ENCODE results near the gene PANK2.
A peak's percentile ranks its signal among the peaks of the same experiment; 100 is the strongest.
"Not testable (repeated sequence)": the region's sequence is repeated elsewhere in the genome, so short reads cannot be mapped to it uniquely, and the experiment has no call there.

PANK2 gene

DNA sequence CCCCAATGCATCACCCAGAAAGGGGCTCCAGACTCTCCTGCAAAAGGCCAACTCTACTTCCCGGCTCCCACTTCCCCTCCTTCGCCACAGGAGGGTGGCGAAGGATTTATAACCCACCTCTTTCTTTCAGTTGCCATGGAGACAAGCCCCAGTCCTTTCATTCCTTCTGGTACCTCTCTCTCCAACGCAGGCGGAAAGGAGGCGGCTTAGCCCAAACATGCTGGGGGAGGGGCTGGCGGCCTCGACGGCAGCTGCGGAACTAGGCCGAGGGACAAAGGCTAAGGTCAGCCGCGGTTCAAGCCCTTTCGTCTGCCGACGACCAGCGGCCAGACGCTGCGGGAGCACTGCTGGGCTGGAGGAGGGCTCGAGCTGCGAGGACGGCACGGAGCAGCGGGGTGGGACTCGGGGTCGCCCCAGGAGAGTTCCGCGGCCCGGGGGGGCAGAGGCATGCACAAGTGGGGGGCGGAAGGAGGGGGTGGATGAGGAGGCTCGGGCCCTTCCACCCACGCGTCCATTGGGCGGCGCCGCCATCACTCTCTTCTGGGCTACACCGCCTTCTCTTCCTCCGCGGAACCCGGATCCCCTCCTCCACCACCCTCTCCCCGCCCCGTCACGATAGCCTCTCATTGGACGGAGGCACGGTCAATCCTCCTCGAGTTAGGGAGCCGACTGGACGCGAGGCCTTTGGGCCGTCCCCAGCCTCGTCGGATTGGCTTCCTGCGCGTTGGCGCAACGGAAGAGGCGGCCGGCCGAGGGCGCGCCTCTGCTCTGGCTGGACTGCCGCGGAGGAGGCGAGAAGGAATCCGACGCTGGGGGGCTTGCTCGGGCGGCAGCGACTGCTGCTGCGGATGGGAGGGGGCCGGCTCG, at the start of gene PANK2:
Gene PANK2, plus strand, starts transcription at position 766 of the 867 bp plus-strand sequence.
- DNase-seq (ENCODE audit: low read depth in 2 of 2), result peak; percentile 91 to 95

DNA sequence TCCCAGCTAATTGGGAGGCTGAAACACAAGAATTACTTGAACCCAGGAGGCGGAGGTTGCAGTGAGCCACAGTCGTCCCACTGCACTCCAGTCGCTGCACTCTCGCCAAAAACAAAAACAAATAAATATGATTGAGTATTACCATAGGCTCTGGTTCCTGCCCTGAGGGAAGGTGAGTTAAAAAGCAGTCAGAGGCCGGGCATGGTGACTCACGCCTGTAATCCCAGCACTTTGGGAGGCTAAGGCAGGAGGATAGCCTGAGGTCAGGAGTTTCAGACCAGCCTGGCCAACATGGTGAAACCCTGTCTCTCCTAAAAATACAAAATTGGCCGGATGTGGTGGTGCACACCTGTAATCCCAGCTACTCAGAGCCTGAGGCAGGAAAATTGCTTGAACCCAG, 49.0 kb upstream of the PANK2 start:
- not testable (repeated sequence) for DNase-seq (ENCODE audit: low read depth in 2 of 2)

DNA sequence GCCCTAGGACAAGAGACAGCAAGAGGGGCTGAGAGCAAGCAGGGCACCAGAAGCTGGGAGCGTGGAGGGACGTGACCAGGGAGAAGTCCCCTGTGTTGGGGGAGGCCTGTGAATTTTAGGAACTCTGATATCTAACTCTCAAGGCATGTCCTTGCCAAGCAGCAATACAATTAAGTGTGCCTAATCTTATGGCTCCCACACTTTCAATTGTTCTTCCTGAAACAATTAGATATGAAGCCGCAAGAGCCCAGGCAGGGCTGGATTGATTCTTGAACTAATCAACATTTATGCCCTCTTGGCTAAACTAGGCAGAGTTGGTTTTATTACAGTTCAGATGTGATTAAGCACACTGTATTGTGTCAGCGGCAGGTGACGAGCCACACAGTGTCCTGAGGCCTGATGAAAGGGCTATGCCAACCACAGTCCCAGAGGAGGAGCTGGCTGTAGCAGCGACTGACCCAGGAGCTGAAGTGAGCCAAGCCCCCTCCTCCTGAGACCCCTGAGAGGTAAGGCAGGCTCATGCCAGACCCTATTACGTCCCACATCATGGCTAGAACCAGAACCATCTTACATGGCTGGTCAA, 46.7 kb upstream of the PANK2 start:
- no peak for DNase-seq (ENCODE audit: low read depth in 2 of 2)

DNA sequence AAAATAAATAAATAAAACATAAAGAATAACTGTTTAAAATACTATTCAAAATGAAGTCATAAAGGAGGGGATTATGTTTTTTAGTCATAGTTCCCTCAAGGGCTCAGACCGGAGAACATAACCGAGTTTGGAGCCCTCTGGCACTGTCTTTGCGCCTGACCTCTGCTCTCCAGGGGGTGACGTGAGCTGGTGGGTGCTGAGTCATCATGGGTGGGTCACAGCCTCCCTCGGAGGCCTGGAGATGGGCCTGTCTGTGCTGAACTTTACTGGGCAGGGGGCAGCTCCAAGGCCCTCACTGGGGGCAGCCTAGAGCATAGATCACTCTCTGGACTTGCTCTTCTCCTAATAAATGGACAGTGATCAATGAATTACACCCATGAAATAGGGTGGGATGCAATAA, 45.7 kb upstream of the PANK2 start:
- no peak for DNase-seq (ENCODE audit: low read depth in 2 of 2)

DNA sequence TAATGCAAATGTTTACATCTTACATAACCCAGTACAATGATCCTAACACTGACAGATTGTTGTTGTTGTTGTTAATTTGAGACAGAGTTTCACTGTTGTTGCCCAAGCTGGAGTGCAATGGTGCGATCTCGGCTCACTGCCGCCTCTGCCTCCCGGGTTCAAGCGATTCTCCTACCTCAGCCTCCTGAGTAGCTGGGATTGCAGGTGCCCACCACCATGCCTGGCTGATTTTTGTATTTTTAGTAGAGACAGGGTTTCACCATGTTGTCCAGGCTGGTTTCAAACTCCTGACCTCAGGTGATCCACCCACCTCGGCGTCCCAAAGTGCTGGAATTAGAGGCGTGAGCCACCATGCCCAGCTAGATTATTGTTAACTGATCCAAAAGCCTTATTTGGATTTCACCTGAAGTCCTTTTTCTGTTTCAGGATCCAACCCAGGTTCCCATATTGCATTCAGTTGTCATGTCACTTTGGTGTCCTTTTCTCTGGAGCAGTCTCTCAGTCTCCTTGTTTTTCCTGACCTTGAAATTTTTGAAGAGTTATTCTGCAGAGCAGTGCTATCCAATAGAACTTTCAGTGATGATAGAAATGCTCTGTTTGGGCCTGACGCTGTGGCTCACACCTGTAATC, 45.1 kb upstream of the PANK2 start:
- not testable (repeated sequence) for DNase-seq (ENCODE audit: low read depth in 2 of 2)

DNA sequence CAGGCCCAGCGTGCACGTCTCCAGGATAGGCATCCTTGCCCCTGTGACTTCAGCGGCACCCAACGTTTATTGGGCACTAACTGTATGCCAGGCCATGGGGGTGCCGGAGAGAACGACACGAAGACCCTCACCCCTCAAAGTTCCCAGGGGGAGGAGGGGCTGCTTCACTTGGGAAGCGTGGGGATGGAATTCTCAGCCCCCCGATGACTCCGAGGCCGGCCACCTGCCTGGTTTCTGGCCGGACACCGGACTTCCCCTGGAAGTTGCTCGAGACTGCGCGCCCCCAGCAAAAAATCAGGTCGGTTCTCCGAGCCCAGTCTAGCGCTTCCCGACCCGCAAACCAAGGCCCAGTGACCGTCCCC, 42.8 kb upstream of the PANK2 start:
- DNase-seq (ENCODE audit: low read depth in 2 of 2), result no peak

DNA sequence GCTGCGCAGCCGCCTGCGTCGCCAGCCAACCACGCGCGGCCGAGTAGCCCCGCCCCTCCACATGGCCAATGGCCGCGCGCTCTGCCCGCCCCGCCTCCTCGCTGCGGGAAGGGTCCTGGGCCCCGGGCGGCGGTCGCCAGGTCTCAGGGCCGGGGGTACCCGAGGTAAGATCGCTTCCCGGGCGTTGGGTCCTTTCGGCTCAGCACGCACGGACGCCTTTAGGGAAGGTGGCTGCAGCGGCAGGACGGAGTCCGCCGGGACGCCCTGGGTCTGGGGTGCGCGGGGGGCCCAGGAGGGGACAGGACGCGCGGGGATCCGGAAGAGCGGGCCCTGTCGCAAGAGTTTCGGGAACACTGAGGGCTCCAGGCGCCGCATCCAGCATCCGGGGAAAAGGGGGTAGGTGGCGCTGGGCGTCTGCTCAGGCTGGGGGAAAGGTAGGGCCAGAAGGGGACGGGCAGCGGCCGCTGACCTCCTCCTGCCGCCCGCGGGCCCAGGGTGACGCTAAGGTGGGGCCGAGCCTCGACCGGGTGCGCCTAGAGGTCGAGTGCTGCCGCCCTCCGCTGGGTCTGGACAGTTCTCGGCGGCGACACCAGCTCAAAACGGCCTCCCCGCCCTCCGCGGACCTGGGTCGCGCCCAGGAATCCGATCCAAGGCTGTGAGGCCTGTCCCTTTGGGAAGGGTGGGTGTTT, 42.3 kb upstream of the PANK2 start, which contains the start of gene MAVS:
Gene MAVS, plus strand, starts transcription at position 95 of the 689 bp plus-strand sequence. CDS start 7,791 bp downstream, outside the sequence.
- DNase-seq (ENCODE audit: low read depth in 2 of 2), result peak; percentile 67 to 76

DNA sequence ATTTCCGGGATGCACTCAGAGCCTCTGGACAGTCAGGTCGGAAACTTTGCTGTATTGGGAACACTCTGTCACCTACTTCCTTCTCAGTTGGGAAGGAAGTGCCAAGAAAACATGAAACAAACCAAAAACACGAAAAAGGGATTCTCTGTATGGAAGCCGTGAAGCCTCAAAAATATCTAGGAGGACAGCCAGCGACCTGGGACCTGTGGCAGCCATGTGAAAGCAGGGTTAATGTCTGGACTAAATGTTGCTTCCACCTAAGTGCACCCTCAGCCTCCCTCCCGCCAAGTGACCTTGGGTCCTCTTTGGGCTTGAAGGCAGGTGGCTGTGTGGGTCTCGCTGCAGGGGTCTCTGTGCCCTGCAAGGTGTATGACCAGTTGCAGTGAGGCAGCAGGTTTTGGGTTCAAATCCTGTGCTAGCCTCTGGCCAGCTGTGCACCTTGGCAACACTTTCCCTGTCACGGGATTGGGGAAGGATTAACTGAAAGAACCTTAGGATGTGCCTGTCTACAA, 41.7 kb upstream of the PANK2 start:
- no peak for DNase-seq (ENCODE audit: low read depth in 2 of 2)

DNA sequence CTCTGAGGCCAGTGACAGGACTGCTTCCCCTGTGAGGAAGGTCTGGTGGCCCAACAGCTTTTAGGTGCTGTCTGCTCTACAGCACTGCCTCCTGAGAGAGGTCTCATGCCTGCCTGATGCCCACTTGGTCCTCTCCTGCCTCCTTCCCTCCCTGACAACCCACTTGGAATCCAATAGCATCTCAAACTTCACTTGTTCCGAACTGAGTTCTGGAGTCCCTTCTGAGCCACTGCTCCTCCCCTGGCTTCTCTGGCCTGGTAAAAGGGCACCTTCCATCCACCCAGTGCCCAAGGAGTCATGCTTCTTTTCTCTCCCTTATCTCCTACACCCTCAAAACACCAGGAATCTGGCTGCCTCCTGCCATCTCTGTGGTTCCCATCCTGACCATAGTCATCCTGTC, 40.6 kb upstream of the PANK2 start:
- no peak for DNase-seq (ENCODE audit: low read depth in 2 of 2)

DNA sequence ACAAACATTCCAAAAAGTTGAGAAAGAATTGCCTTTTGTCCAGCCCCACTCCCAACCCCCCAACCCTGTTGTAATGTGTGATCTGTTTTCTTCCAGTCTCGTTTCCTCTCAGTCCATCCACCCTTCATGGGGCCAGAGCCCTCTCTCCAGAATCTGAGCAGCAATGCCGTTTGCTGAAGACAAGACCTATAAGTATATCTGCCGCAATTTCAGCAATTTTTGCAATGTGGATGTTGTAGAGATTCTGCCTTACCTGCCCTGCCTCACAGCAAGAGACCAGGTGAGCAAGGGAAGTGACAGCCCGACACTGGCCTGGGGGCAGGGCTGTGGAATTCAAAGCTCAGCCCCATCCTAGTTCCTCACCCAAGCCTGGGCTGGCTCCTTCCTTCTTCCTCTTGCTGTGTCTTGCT, 34.7 kb upstream of the PANK2 start:
- no peak for DNase-seq (ENCODE audit: low read depth in 2 of 2)

DNA sequence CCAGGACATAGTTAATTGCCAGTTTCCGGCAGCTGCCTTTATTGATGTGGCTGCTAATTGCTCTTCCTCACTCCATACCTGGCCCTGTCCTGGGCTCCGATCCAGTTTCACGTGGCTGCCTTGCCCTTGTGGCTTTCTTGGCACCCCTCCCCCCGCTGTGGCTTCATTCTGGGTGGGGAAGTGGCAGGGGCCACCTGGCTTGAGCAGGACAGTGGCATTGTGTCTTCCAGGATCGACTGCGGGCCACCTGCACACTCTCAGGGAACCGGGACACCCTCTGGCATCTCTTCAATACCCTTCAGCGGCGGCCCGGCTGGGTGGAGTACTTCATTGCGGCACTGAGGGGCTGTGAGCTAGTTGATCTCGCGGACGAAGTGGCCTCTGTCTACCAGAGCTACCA, 31.8 kb upstream of the PANK2 start:
- DNase-seq (ENCODE audit: low read depth in 2 of 2), result no peak

DNA sequence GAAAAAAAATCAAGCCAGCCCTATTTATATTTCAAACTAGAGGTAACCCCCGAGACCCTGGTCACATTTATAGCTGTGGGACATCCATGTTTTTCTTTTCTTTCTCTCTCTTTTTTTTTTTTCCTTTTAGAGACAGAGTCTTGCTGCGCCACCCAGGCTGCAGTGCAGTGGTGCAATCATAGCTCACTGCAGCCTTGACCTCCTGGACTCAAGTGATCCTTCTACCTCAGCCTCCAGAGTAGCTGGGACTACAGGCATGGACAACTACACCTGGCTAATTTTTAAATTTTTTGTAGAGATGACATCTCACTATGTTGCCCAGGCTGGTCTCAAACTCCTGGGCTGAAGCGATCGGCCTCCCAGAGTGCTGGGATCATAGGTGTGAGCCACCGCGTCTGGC, 30.5 kb upstream of the PANK2 start:
- DNase-seq (ENCODE audit: low read depth in 2 of 2), result no peak

DNA sequence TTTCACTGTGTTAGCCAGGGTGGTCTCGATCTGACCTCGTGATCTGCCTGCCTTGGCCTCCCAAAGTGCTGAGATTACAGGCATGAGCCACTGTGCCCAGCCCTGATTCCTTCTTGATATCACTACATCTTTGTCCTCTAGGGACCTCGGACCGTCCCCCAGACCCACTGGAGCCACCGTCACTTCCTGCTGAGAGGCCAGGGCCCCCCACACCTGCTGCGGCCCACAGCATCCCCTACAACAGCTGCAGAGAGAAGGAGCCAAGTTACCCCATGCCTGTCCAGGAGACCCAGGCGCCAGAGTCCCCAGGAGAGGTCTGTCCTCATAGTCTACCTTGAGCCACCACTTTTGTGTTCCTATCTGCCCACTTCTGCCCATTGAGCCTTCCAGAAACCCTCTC, 28.0 kb upstream of the PANK2 start:
- DNase-seq (ENCODE audit: low read depth in 2 of 2), result no peak

DNA sequence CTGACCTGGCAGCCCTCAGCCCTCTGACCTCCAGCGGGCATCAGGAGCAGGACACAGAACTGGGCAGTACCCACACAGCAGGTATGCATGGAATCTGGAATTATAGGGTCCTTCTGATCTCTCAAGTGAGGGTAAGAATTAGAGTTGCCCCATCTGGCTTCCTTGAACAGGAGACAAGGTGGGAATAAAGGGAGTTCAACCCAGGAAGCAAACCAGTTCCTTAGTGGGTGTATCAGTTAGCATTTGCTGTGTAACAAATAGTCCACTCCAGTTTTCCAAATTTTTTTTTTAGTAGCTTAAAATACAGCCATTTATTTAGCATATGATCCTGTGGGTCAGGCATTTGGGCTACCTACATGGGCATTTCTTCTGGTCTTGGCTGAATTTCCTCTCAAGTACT, 26.9 kb upstream of the PANK2 start:
- no peak for DNase-seq (ENCODE audit: low read depth in 2 of 2)

DNA sequence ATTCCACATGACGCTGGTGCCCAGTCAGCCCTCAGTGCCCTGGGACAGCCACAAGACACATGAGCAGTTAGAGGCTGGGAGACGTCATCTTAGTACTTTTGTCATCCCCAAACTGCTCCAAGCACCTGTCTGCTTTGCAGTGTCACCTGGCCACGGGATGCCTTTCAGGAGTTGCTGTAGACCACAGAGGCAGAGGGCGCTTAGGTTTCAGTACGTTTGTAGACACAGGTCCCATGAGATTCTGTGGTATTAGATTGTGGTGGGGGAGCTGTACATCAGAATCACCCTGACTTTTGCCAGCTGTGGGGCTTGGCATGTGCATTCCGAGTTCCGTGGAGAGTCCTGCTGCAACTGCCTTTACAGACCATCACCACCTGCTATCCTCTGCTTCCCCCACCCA, 25.9 kb upstream of the PANK2 start:
- no peak for DNase-seq (ENCODE audit: low read depth in 2 of 2)

DNA sequence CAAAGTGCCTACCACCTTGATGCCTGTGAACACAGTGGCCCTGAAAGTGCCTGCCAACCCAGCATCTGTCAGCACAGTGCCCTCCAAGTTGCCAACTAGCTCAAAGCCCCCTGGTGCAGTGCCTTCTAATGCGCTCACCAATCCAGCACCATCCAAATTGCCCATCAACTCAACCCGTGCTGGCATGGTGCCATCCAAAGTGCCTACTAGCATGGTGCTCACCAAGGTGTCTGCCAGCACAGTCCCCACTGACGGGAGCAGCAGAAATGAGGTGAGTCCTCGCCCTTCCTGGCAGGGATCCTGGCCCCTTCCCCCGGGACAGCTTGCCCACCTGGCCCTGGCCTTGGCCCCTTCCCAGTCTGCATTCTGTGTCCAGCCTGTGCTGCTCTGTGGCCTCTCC, 24.7 kb upstream of the PANK2 start:
- DNase-seq (ENCODE audit: low read depth in 2 of 2), result no peak

DNA sequence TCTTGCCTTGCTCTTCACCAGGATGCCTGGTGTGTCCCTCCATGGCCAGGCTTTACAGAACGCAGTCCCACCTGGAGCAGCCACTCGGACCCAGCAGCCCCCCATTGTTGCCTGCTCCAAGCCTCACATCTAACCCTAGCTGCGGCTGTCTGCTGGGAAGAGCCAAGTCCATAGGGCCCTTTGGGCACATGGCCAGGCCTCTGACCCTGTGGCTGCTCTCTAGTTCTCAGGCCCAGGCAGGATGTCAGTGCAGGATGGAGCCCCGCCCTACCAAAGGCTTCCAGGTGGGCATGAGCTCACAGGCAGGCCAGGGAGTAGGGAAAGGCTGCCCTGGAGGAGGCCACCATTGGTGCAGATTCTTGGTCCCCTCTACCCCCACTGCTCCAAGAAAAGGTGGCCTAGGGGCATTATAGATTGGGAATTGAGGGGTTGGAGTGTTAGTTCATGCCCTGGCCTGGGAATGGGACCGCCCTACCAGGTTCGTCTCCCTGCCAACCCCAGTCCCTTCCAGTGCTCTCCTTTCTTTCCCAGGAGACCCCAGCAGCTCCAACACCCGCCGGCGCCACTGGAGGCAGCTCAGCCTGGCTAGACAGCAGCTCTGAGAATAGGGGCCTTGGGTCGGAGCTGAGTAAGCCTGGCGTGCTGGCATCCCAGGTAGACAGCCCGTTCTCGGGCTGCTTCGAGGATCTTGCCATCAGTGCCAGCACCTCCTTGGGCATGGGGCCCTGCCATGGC, 23.9 kb upstream of the PANK2 start:
- DNase-seq (ENCODE audit: low read depth in 2 of 2), result no peak

DNA sequence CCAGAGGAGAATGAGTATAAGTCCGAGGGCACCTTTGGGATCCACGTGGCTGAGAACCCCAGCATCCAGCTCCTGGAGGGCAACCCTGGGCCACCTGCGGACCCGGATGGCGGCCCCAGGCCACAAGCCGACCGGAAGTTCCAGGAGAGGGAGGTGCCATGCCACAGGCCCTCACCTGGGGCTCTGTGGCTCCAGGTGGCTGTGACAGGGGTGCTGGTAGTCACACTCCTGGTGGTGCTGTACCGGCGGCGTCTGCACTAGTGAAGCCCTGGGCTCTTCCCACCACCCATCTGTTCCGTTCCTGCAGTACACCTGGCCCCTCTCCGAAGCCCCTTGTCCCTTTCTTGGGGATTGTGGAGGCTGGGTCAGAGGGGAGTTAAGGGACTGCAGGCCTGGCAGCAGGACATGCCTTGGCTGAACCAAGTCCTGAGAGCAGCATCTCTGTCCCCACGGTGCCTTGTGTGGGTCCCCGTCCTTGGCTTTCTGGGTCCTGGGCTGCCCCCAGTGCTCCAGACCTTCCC, 23.2 kb upstream of the PANK2 start:
- DNase-seq (ENCODE audit: low read depth in 2 of 2), result no peak

DNA sequence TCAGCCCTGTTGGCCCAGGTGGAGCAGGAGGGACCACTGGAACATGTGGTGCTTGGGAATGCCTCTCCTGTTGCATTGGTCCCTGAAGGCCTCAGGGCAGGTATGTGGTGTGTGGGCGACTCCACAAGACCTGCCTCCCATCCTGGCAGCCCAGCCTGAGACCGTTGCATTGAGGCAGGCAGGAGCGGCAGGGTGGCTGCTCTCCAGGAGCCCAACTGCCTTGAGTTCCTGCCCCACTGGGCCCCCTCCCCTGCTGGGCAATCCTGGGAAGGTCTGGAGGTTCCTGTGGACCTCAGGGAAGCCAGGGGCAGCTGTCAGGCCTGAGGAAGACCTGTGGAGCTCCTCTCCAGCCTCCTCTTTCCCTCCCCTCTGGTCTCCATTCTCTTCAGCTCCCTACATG, 22.7 kb upstream of the PANK2 start:
- no peak for DNase-seq (ENCODE audit: low read depth in 2 of 2)

DNA sequence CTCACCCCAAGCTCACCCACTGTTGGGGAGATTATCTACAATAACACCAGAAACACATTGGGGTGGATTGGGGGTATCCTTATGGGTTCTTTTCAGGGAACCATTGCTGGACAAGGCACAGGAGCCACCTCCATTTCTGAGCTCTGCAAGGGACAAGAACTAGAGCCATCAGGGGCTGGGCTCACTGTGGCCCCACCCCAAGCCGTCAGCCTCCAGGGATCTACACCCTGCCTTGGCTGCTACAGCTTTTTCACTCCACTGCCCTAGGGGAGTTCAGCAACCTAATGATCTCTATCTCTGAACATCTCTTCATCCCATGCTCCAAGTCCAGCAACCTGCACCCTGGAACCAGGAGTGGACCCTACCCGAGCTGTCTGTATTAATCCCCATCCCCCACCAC, 21.4 kb upstream of the PANK2 start:
- DNase-seq (ENCODE audit: low read depth in 2 of 2), result no peak

Measured in stimulated activated CD4-positive, alpha-beta T cell treated with anti-CD3 and anti-CD28 coated beads, Interleukin-1b, Interleukin-23, amount 100 ng/mL, for 1 hour (primary cell).